ENCODE measurements around the gene PTPRH.
A peak's percentile ranks its signal among the peaks of the same experiment; 100 is the strongest.

PTPRH gene

GRCh38 chr19:55147545-55148251 is 61.6 kb downstream of the PTPRH start:
- Histone ChIP-seq H3K27me3 (ENCODE audit: insufficient read depth, low read length) (peaks cover 10% of the 10 kb centered on the region; the same call in 1 of the 2 replicates), H3K9ac (ENCODE audit: low read depth, low read length) (no peak overlapping the region), H3K9me3 (ENCODE audit: insufficient read depth, low read depth, low read length) (no peaks in the 10 kb centered on the region), H3K36me3 (ENCODE audit: insufficient read depth, low read depth, low read length) (peaks cover 5% of the 10 kb centered on the region; the same call in 1 of the 2 replicates), H3K27ac (ENCODE audit: low read length) (no peak overlapping the region), H3K4me3 (ENCODE audit: low read length) (no peak overlapping the region), H3K4me1 (ENCODE audit: insufficient read depth, low read length) (peaks cover 12% of the 10 kb centered on the region)

- H3K27ac ChIP-seq (ENCODE audit: low read length): peak overlapping the region; percentile 93
- peak overlapping the region; percentile 68; the same call in 1 of the 2 replicates for H3K4me3 ChIP-seq (ENCODE audit: low read length)
- no peaks in the 10 kb centered on the region for H3K9me3 ChIP-seq (ENCODE audit: insufficient read depth, low read depth, low read length)
- H3K27me3 ChIP-seq (ENCODE audit: insufficient read depth, low read length): peaks cover 10% of the 10 kb centered on the region; the same call in 1 of the 2 replicates
- H3K9ac ChIP-seq (ENCODE audit: low read depth, low read length): peak overlapping the region; percentile 72; the same call in 1 of the 2 replicates
- H3K4me1 ChIP-seq (ENCODE audit: insufficient read depth, low read length): peaks cover 12% of the 10 kb centered on the region
- peaks cover under 1% of the 10 kb centered on the region; the same call in 1 of the 2 replicates for H3K36me3 ChIP-seq (ENCODE audit: insufficient read depth, low read depth, low read length)
Observed at GRCh38 chr19:55146705-55147273, 62.5 kb downstream of the PTPRH start.

- H3K27ac ChIP-seq (ENCODE audit: low read length): no peak overlapping the region
- peaks cover 10% of the 10 kb centered on the region; the same call in 1 of the 2 replicates for H3K27me3 ChIP-seq (ENCODE audit: insufficient read depth, low read length)
- H3K36me3 ChIP-seq (ENCODE audit: insufficient read depth, low read depth, low read length): no peaks in the 10 kb centered on the region
- H3K9me3 ChIP-seq (ENCODE audit: insufficient read depth, low read depth, low read length): no peaks in the 10 kb centered on the region
- H3K4me3 ChIP-seq (ENCODE audit: low read length): peak overlapping the region; percentile 68
- H3K4me1 ChIP-seq (ENCODE audit: insufficient read depth, low read length): peaks cover 12% of the 10 kb centered on the region
- no peak overlapping the region for H3K9ac ChIP-seq (ENCODE audit: low read depth, low read length)
Observed at GRCh38 chr19:55146078-55146704, 63.1 kb downstream of the PTPRH start.

- Histone ChIP-seq H3K27ac (ENCODE audit: low read length) (no peak overlapping the region), H3K9me3 (ENCODE audit: insufficient read depth, low read depth, low read length) (no peaks in the 10 kb centered on the region), H3K4me1 (ENCODE audit: insufficient read depth, low read length) (peaks cover 15% of the 10 kb centered on the region), H3K9ac (ENCODE audit: low read depth, low read length) (no peak overlapping the region), H3K27me3 (ENCODE audit: insufficient read depth, low read length) (peaks cover 10% of the 10 kb centered on the region; the same call in 1 of the 2 replicates), H3K4me3 (ENCODE audit: low read length) (no peak overlapping the region; the same call in 1 of the 2 replicates), H3K36me3 (ENCODE audit: insufficient read depth, low read depth, low read length) (no peaks in the 10 kb centered on the region)
Observed at GRCh38 chr19:55145232-55145631, 64.1 kb downstream of the PTPRH start.

GRCh38 chr19:55141696-55142095 is 67.6 kb downstream of the PTPRH start:
- Histone ChIP-seq H3K27me3 (ENCODE audit: insufficient read depth, low read length) (no peaks in the 10 kb centered on the region), H3K9ac (ENCODE audit: low read depth, low read length) (no peak overlapping the region), H3K27ac (ENCODE audit: low read length) (no peak overlapping the region), H3K4me1 (ENCODE audit: insufficient read depth, low read length) (peaks cover 3% of the 10 kb centered on the region; the same call in 1 of the 2 replicates), H3K9me3 (ENCODE audit: insufficient read depth, low read depth, low read length) (no peaks in the 10 kb centered on the region), H3K36me3 (ENCODE audit: insufficient read depth, low read depth, low read length) (0 out of 2 replicates have a peak, but pooled peaks cover under 1% of the 10 kb centered on the region), H3K4me3 (ENCODE audit: low read length) (peak overlapping the region; percentile 58; the same call in 1 of the 2 replicates)

- Histone ChIP-seq H3K27ac (ENCODE audit: low read length) (no peak overlapping the region), H3K4me1 (ENCODE audit: insufficient read depth, low read length) (peaks cover 3% of the 10 kb centered on the region; the same call in 1 of the 2 replicates), H3K9me3 (ENCODE audit: insufficient read depth, low read depth, low read length) (no peaks in the 10 kb centered on the region), H3K36me3 (ENCODE audit: insufficient read depth, low read depth, low read length) (peaks cover 15% of the 10 kb centered on the region), H3K27me3 (ENCODE audit: insufficient read depth, low read length) (no peaks in the 10 kb centered on the region), H3K4me3 (ENCODE audit: low read length) (no peak overlapping the region), H3K9ac (ENCODE audit: low read depth, low read length) (no peak overlapping the region; the same call in 1 of the 2 replicates)
Observed at GRCh38 chr19:55137915-55138314, 71.4 kb downstream of the PTPRH start.

- Histone ChIP-seq H3K4me3 (ENCODE audit: low read length) (no peak overlapping the region), H3K4me1 (ENCODE audit: insufficient read depth, low read length) (peaks cover 3% of the 10 kb centered on the region; the same call in 1 of the 2 replicates), H3K9me3 (ENCODE audit: insufficient read depth, low read depth, low read length) (no peaks in the 10 kb centered on the region), H3K9ac (ENCODE audit: low read depth, low read length) (no peak overlapping the region), H3K27me3 (ENCODE audit: insufficient read depth, low read length) (no peaks in the 10 kb centered on the region), H3K36me3 (ENCODE audit: insufficient read depth, low read depth, low read length) (peaks cover 15% of the 10 kb centered on the region), H3K27ac (ENCODE audit: low read length) (no peak overlapping the region)
Observed at GRCh38 chr19:55136399-55137102, 72.8 kb downstream of the PTPRH start.

GRCh38 chr19:55134736-55135135 is 74.6 kb downstream of the PTPRH start:
- Histone ChIP-seq H3K9me3 (ENCODE audit: insufficient read depth, low read depth, low read length) (no peaks in the 10 kb centered on the region), H3K27me3 (ENCODE audit: insufficient read depth, low read length) (no peaks in the 10 kb centered on the region), H3K9ac (ENCODE audit: low read depth, low read length) (no peak overlapping the region), H3K4me3 (ENCODE audit: low read length) (no peak overlapping the region), H3K36me3 (ENCODE audit: insufficient read depth, low read depth, low read length) (peaks cover 15% of the 10 kb centered on the region), H3K4me1 (ENCODE audit: insufficient read depth, low read length) (no peaks in the 10 kb centered on the region; the same call in 1 of the 2 replicates), H3K27ac (ENCODE audit: low read length) (no peak overlapping the region)

- Histone ChIP-seq H3K36me3 (ENCODE audit: insufficient read depth, low read depth, low read length) (peaks cover 15% of the 10 kb centered on the region), H3K9me3 (ENCODE audit: insufficient read depth, low read depth, low read length) (no peaks in the 10 kb centered on the region), H3K27ac (ENCODE audit: low read length) (no peak overlapping the region), H3K4me3 (ENCODE audit: low read length) (no peak overlapping the region), H3K27me3 (ENCODE audit: insufficient read depth, low read length) (no peaks in the 10 kb centered on the region), H3K4me1 (ENCODE audit: insufficient read depth, low read length) (peaks cover 4% of the 10 kb centered on the region; the same call in 1 of the 2 replicates), H3K9ac (ENCODE audit: low read depth, low read length) (no peak overlapping the region)
Observed at GRCh38 chr19:55133639-55134444, 75.5 kb downstream of the PTPRH start.

GRCh38 chr19:55132453-55133129 is 76.7 kb downstream of the PTPRH start:
- no peaks in the 10 kb centered on the region for H3K27me3 ChIP-seq (ENCODE audit: insufficient read depth, low read length)
- no peak overlapping the region for H3K4me3 ChIP-seq (ENCODE audit: low read length)
- H3K9ac ChIP-seq (ENCODE audit: low read depth, low read length): no peak overlapping the region
- H3K27ac ChIP-seq (ENCODE audit: low read length): no peak overlapping the region
- H3K4me1 ChIP-seq (ENCODE audit: insufficient read depth, low read length): peaks cover 4% of the 10 kb centered on the region; the same call in 1 of the 2 replicates
- H3K36me3 ChIP-seq (ENCODE audit: insufficient read depth, low read depth, low read length): peaks cover 15% of the 10 kb centered on the region
- H3K9me3 ChIP-seq (ENCODE audit: insufficient read depth, low read depth, low read length): no peaks in the 10 kb centered on the region

Data from iPS-20b (cell line).